Tibial nerve (tissue), 4 donors: ENCODE data around the gene UBLCP1. TPM values are rescaled to one million over a fixed set of nuclear protein-coding genes. Genes with fewer than 3 reads are reported as not detected.
"Not testable (repeated sequence)": the region's sequence is repeated elsewhere in the genome, so short reads cannot be mapped to it uniquely, and the experiment has no call there.

Experiments
- DNase-seq, 2 donors: peaks; one replicate each; pipeline ENCODE4 v3.0.0-alpha.2; 2019; ENCODE audit warnings: low spot score in 2 of 2
- H3K27ac ChIP-seq, 4 donors: fragments of 200-600 bp; sonication (generic) in 3 of 4; one replicate each; pipeline ENCODE4 v1.5.1; 2017 to 2019; ENCODE audit warnings: mild to moderate bottlenecking in 1 of 4
- H3K27me3 ChIP-seq, 2 donors: fragments of 200-600 bp; sonication (generic) in 1 of 2; one replicate each; pipeline versions ENCODE4 v1.5.1 to v1.6.0; 2017 to 2019
- H3K36me3 ChIP-seq, 3 donors: fragments of 200-600 bp; sonication (generic); one replicate each; pipeline ENCODE4 v1.5.1; 2018 to 2019
- H3K4me1 ChIP-seq, 4 donors: fragments of 200-600 bp; sonication (generic) in 3 of 4; one replicate each; pipeline ENCODE4 v1.5.1; 2017 to 2019
- H3K4me3 ChIP-seq, 4 donors: fragments of 200-600 bp; sonication (generic) in 3 of 4; one replicate each; pipeline ENCODE4 v1.5.1; 2017 to 2019; ENCODE audit warnings: mild to moderate bottlenecking in 1 of 4, moderate library complexity in 1 of 4
- H3K9me3 ChIP-seq, 4 donors: fragments of 200-600 bp; sonication (generic) in 3 of 4; one replicate each; pipeline ENCODE4 v1.5.1; 2017 to 2019
- CTCF ChIP-seq, 5 experiments: fragments of 200-600 bp in 3 of 5; fragments of 450-650 bp in 2 of 5; sonication (generic) in 3 of 5; IDR thresholded peaks; one replicate each; pipeline ENCODE4 v1.5.1; 2016 to 2019; ENCODE audit warnings: antibody characterized with exemption in 5 of 5, mild to moderate bottlenecking in 3 of 5, moderate library complexity in 2 of 5
- EP300 ChIP-seq, 2 donors: sonication (generic); formaldehyde crosslinking; IDR thresholded peaks; one replicate each; pipeline ENCODE4 v1.6.1; 2017; ENCODE audit warnings: antibody characterized with exemption in 2 of 2, mild to moderate bottlenecking in 1 of 2
- POLR2A ChIP-seq, 2 donors: fragments of 450-650 bp; IDR thresholded peaks; one replicate each; pipeline ENCODE4 v1.6.1; 2017; ENCODE audit warnings: antibody characterized with exemption in 2 of 2, mild to moderate bottlenecking in 2 of 2, moderate library complexity in 2 of 2
- WGBS, 2 donors: methylation state at CpG; one replicate each; pipeline ENCODE4 v1.1.5; 2018; 5-methylcytosine and 5-hydroxymethylcytosine counted together
- total RNA-seq, 4 donors: library from RNA; depleted of rRNA; stranded (reverse); fragments of >200 nt; gene quantifications; one replicate each; pipeline ENCODE4 v1.1.0, GENCODE V29; 2016

Gene UBLCP1
- total RNA-seq, 4 donors from 2014 or later = 12.4 to 30.1 (median 21.4) TPM

GRCh38 chr5:159263569-159263905 is 447 bp downstream of the UBLCP1 start:
- H3K27me3 ChIP-seq = no peaks in the 10 kb centered on the region
- 3 to 4% methylated on average over 10 of the region's 10 CpGs for WGBS, 2 donors

DNA sequence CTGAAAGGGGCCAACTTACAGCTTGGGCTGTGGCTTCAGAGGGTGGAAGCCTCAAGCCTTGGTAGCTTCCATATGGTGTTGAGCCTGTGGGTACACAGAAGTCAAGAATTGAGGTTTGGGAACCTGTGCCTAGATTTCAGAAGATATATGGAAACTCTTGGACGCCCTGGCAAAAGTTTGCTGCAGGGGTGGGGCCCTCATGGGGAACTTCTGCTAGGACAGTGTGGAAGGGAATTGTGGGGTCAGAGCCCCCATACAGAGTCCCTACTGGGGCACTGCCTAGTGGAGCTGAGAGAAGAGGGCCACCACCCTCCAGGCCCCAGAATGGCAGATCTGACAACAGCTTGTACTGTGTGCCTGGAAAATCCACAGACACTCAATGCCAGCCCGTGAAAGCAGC is 3.7 kb downstream of the UBLCP1 start:
- not testable (repeated sequence) for H3K27me3 ChIP-seq, H3K27ac ChIP-seq, DNase-seq, H3K9me3 ChIP-seq, H3K4me3 ChIP-seq
- Histone ChIP-seq H3K4me1 (peaks cover 0 to 34% (median 4%) of the 10 kb centered on the region in 4 donors), H3K36me3 (peaks cover 0 to 16% (median 0%) of the 10 kb centered on the region in 3 donors)
- WGBS, 2 donors = 95 to 100% methylated on average over 2 of the region's 2 CpGs

More at GRCh38 chr5:159263569-159263905, 447 bp downstream of the UBLCP1 start:
- DNase-seq = no peak
- Histone ChIP-seq H3K9me3 (no peaks in the 10 kb centered on the region), H3K4me3 (peak overlapping the region; percentile 70 to 96 (median 78)), H3K4me1 (peaks cover 0 to 34% (median 4%) of the 10 kb centered on the region in 4 donors), H3K36me3 (no peaks in the 10 kb centered on the region), H3K27ac (peak overlapping the region; percentile 62 to 89 (median 86))
- TF ChIP-seq CTCF (IDR thresholded peaks at IDR 0.05) = no peak
- no peak for TF ChIP-seq POLR2A (IDR thresholded peaks at IDR 0.05)
- no peak for TF ChIP-seq EP300 (IDR thresholded peaks at IDR 0.05)

GRCh38 chr5:159269723-159270122 is 6.6 kb downstream of the UBLCP1 start:
- peaks cover 0 to 29% (median 0%) of the 10 kb centered on the region in 3 donors for H3K36me3 ChIP-seq
- H3K9me3 ChIP-seq = no peaks in the 10 kb centered on the region
- no peak overlapping the region for H3K27ac ChIP-seq
- TF ChIP-seq POLR2A (IDR thresholded peaks at IDR 0.05) (no peak), EP300 (IDR thresholded peaks at IDR 0.05) (no peak), CTCF (IDR thresholded peaks at IDR 0.05) (no peak)
- no peak overlapping the region for H3K4me3 ChIP-seq
- H3K27me3 ChIP-seq = no peaks in the 10 kb centered on the region
- peaks cover 0 to 14% (median 0%) of the 10 kb centered on the region in 4 donors for H3K4me1 ChIP-seq
- DNase-seq = no peak
- 83 to 91% methylated on average over 2 of the region's 2 CpGs for WGBS, 2 donors

DNA sequence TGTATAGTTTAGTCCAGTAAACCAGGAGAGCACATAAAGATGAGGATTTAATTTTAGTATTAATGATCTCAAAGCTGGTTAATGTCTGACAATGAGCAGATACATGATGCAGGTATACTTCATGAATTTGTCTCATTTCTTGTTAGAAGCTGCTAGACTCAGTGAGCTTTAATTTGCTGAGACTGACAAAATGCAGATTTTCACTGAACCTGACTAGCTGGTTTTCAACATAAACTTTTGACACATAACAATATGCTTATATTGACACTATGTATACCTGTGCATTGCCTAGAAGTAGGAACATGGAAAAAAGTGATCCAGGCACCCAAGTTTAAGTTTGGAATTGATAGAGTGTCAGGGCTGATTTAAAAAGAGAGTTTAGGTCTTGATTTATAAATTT is 10.8 kb downstream of the UBLCP1 start:
- Histone ChIP-seq H3K36me3 (peaks cover 0 to 62% (median 0%) of the 10 kb centered on the region in 3 donors), H3K9me3 (no peaks in the 10 kb centered on the region), H3K27me3 (no peaks in the 10 kb centered on the region), H3K4me1 (no peaks in the 10 kb centered on the region), H3K27ac (no peak overlapping the region), H3K4me3 (no peak overlapping the region)
- no peak for DNase-seq
- no peak for TF ChIP-seq CTCF (IDR thresholded peaks at IDR 0.05)
- no peak for TF ChIP-seq EP300 (IDR thresholded peaks at IDR 0.05)
- TF ChIP-seq POLR2A (IDR thresholded peaks at IDR 0.05) = no peak

DNA sequence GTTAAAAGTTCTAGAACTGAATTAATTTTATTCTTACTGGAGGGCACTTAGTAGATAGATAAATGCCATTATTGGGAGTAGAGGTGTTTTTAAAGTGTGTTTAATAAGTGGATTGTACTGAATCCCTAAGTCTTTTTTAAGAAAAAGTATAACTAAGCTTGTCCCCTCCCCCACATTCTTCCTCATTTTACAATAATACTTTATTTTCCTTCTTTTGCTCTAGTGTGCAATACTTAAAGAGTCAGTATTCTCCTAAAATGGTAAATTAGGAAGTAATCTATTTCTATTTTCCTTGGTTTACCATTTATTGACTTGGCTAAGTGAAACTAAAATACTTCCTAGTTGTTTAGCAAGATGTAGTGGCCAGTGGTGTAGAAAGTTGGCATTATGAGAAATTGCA is 11.6 kb downstream of the UBLCP1 start:
- no peak for DNase-seq
- no peaks in the 10 kb centered on the region for H3K4me1 ChIP-seq
- H3K27ac ChIP-seq = no peak overlapping the region
- no peak overlapping the region for H3K4me3 ChIP-seq
- TF ChIP-seq POLR2A (IDR thresholded peaks at IDR 0.05) (no peak), CTCF (IDR thresholded peaks at IDR 0.05) (no peak), EP300 (IDR thresholded peaks at IDR 0.05) (no peak)
- H3K27me3 ChIP-seq = no peaks in the 10 kb centered on the region
- H3K36me3 ChIP-seq = peaks cover 0 to 69% (median 0%) of the 10 kb centered on the region in 3 donors
- H3K9me3 ChIP-seq = no peaks in the 10 kb centered on the region

DNA sequence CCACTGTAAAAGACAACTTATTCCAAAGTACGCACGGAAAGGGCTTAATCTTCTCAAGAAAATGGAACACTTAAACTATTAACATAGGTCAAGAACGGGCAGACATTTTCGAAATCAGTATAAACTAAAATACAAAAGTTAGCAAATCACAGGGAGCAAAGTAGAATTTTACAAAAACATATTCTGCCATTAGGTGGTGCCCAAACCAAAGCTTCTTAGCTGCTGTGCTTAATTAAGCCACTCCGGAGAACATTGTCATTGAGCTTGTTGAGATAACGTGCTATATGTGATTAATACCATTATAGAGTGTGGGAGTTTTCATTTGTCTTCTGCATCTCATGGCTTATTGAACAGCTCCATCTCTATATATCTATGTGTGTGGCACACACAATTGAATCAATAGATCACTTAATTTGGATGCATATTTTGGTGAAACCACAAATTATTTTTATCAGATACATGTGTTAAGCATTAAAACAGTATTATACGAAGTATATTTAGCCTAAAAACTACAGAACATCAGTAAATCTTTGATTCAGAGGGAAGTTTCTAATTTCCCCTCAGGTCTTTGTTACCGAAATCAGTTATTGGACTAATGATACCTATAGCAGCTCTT is 23.4 kb downstream of the UBLCP1 start:
- 54 to 59% methylated on average over 8 of the region's 8 CpGs for WGBS, 2 donors
- H3K9me3 ChIP-seq = no peaks in the 10 kb centered on the region

More for the DNA sequence above, 23.4 kb downstream of the UBLCP1 start:
- Histone ChIP-seq H3K36me3 (peaks cover 0 to 16% (median 0%) of the 10 kb centered on the region in 3 donors), H3K4me3 (no peak overlapping the region), H3K27me3 (no peaks in the 10 kb centered on the region), H3K4me1 (no peaks in the 10 kb centered on the region), H3K27ac (no peak overlapping the region)
- TF ChIP-seq EP300 (IDR thresholded peaks at IDR 0.05) = no peak
- TF ChIP-seq CTCF (IDR thresholded peaks at IDR 0.05) = peak in 4 of 5 experiments; percentile 7 to 28 (median 17)
- no peak for DNase-seq
